HepG2 (cell line): ENCODE measurements around the gene ACBD7. TPM values are rescaled to one million over a fixed set of nuclear protein-coding genes. Genes with fewer than 3 reads are reported as not detected.
A peak's percentile ranks its signal among the peaks of the same experiment; 100 is the strongest.

Source experiments
- ATAC-seq: fragments of 200-7000 bp; cut with Tn5 transposase; 3 replicates; pipeline ENCODE4 v1.9.1; 2020; ENCODE audit warnings: mild to moderate bottlenecking, moderate library complexity
- BruUV-seq: library from RNA; stranded (reverse); fragments of 400-500 nt; replicated peaks from 2 replicates; lab custom pipeline; 2021; lab: Mats Ljungman, UMichigan
- CTCF ChIA-PET: fragments of 300-600 bp; formaldehyde crosslinking; extraction: SDS; loops from one replicate; lab custom pipeline; 2021; ENCODE audit warnings: low total read pairs, inconsistent platforms, low intra/inter-chr PET ratio; lab: Yijun Ruan, JAX
- POLR2A ChIA-PET: fragments of 350-600 bp; sonication (Branson Sonifier 250); formaldehyde crosslinking; loops from one replicate; lab custom pipeline; 2020; ENCODE audit warnings: antibody characterized with exemption, inconsistent platforms; lab: Yijun Ruan, JAX
- DNase-seq: peaks from one replicate; pipeline ENCODE4 v3.0.0-alpha.2; 2015; ENCODE audit warnings: low spot score
- FAIRE-seq: peaks from 3 replicates; lab custom pipeline; 2011; peaks lifted over from hg19 to GRCh38; lab: Jason Lieb, UNC
- H2AFZ ChIP-seq: one replicate; pipeline ENCODE4 v1.6.1; 2011; ENCODE audit warnings: low read length, inconsistent platforms
- H3K27ac ChIP-seq: fragments of 300-600 bp; 3 replicates; pipeline ENCODE4 v1.8.0; 2011; ENCODE audit warnings: mixed run types, mild to moderate bottlenecking, mixed read lengths, low read length, inconsistent platforms; ENCODE audit not compliant: insufficient read depth; ENCODE audit errors: extremely low read length
- H3K27me3 ChIP-seq, 2 experiments: fragments of 200-600 bp in 1 of 2; 2 replicates in 1 of 2; 3 replicates in 1 of 2; pipeline versions ENCODE4 v1.6.0 to v1.8.0; 2011; ENCODE audit warnings: low read length in 2 of 2, mild to moderate bottlenecking in 2 of 2, moderate library complexity in 2 of 2, inconsistent platforms in 1 of 2; ENCODE audit not compliant: insufficient read depth in 2 of 2, control insufficient read depth in 1 of 2
- H3K36me3 ChIP-seq, 2 experiments: fragments of 200-600 bp in 1 of 2; replicated peaks in 1 of 2; 2 replicates in 1 of 2; 3 replicates in 1 of 2; pipeline versions ENCODE4 v1.5.1 to v1.8.0; 2011; ENCODE audit warnings: low read length in 2 of 2, inconsistent platforms in 1 of 2; ENCODE audit not compliant: insufficient read depth in 2 of 2, control insufficient read depth in 1 of 2
- H3K4me1 ChIP-seq: 2 replicates; pipeline ENCODE4 v1.5.1; 2012; ENCODE audit warnings: low read length, inconsistent platforms; ENCODE audit not compliant: insufficient read depth
- H3K4me2 ChIP-seq: 2 replicates; pipeline ENCODE4 v1.6.0; 2011; ENCODE audit warnings: low read depth, low read length, inconsistent platforms
- H3K4me3 ChIP-seq, 3 experiments: fragments of 200-600 bp in 1 of 3; sonication (generic), shearing (Covaris generic) in 1 of 3; replicated peaks in 1 of 3; 2 replicates each; pipeline ENCODE4 v1.5.1; 2011 to 2016; ENCODE audit warnings: low read length in 3 of 3, inconsistent platforms in 2 of 3, low read depth in 2 of 3, mild to moderate bottlenecking in 2 of 3, control low read depth in 1 of 3, mixed read lengths in 1 of 3; ENCODE audit not compliant: insufficient read depth in 1 of 3
- H3K79me2 ChIP-seq: one replicate; pipeline ENCODE4 v1.6.1; 2011; ENCODE audit warnings: low read length, inconsistent platforms; ENCODE audit not compliant: insufficient read depth
- H3K9ac ChIP-seq: 2 replicates; pipeline ENCODE4 v1.6.0; 2011; ENCODE audit warnings: mild to moderate bottlenecking, low read depth, low read length, inconsistent platforms; ENCODE audit not compliant: insufficient read depth
- H3K9me3 ChIP-seq: 2 replicates; pipeline ENCODE4 v1.5.1; 2012; ENCODE audit warnings: mild to moderate bottlenecking, low read length
- H4K20me1 ChIP-seq: 2 replicates; pipeline ENCODE4 v1.6.0; 2011; ENCODE audit warnings: inconsistent platforms, mild to moderate bottlenecking, low read length, moderate library complexity; ENCODE audit not compliant: insufficient read depth
- FOXP1 ChIP-seq, 2 experiments: fragments of 450-650 bp in 1 of 2; IDR thresholded peaks; 2 replicates each; pipeline ENCODE4 v1.6.1; 2017 to 2018; ENCODE audit warnings: antibody characterized with exemption in 1 of 2
- KLF12 ChIP-seq: sonication (generic); formaldehyde crosslinking; IDR thresholded peaks from 2 replicates; pipeline ENCODE4 v1.4.0; 2020; ENCODE audit warnings: missing genetic modification reagents, borderline replicate concordance
- NFYC ChIP-seq: IDR thresholded peaks from 2 replicates; pipeline ENCODE4 v1.6.1; 2016; ENCODE audit warnings: missing genetic modification reagents, missing compliant biosample characterization
- PRPF4 ChIP-seq: fragments of 200-400 bp; formaldehyde crosslinking; IDR thresholded peaks from 2 replicates; pipeline ENCODE4 v1.6.1; 2016; ENCODE audit warnings: low read length, low read depth; ENCODE audit not compliant: poor library complexity, severe bottlenecking
- RBAK ChIP-seq: sonication (generic); formaldehyde crosslinking; IDR thresholded peaks from 2 replicates; pipeline ENCODE4 v1.5.1; 2020; ENCODE audit warnings: mild to moderate bottlenecking, missing genetic modification reagents
- ZNF44 ChIP-seq: sonication (generic); formaldehyde crosslinking; IDR thresholded peaks from 2 replicates; pipeline ENCODE4 v1.5.1; 2020; ENCODE audit warnings: mild to moderate bottlenecking, missing genetic modification reagents
- ZNF496 ChIP-seq: sonication (generic); formaldehyde crosslinking; IDR thresholded peaks from 2 replicates; pipeline ENCODE4 v1.8.1; 2023; ENCODE audit warnings: mild to moderate bottlenecking, moderate library complexity, missing genetic modification reagents; ENCODE audit not compliant: insufficient replicate concordance
- ZNF629 ChIP-seq: sonication (generic); formaldehyde crosslinking; conservative IDR thresholded peaks from 2 replicates; pipeline ENCODE4 v1.5.0; 2020; ENCODE audit warnings: missing genetic modification reagents
- WGBS: methylation state at CpG from one replicate; pipeline ENCODE4 v1.1.6; 2017; ENCODE audit warnings: low lambda C conversion rate; 5-methylcytosine and 5-hydroxymethylcytosine counted together
- in situ Hi-C: cut with HindIII; loops from 2 replicates; pipeline ENCODE4 v1.10.0; 2017; ENCODE audit warnings: low pct_unique_long_range_greater_than_20kb; ENCODE audit not compliant: extremely low pct_ligation_motif_present
- intact Hi-C: fragments of 100-400 bp; cut with micrococcal nuclease; formaldehyde crosslinking; loops from one replicate; pipeline ENCODE4 v1.10.0; 2022; ENCODE audit not compliant: unreplicated experiment
- polyA plus RNA-seq, 8 experiments: library from polyadenylated mRNA; depleted of rRNA in 3 of 8; stranded (reverse) in 7 of 8; unstranded in 1 of 8; fragments of >200 nt; fragmentation: Illumina TruSeq in 4 of 8; extraction: Trizol in 4 of 8; gene quantifications; 2 replicates each; pipeline versions ENCODE4 v1.2.1 to v1.2.3, GENCODE V29; 2011 to 2016; ENCODE audit warnings: low read depth in 4 of 8, missing spikeins in 1 of 8, mixed read lengths in 1 of 8; ENCODE audit not compliant: insufficient read depth in 1 of 8
- total RNA-seq, 5 experiments: library from RNA; depleted of rRNA; stranded (reverse); fragments of >200 nt; fragmentation: Illumina TruSeq; extraction: Trizol; gene quantifications; 2 replicates each; pipeline ENCODE4 v1.2.3, GENCODE V29; 2016; ENCODE audit warnings: low read depth in 1 of 5

ACBD7 gene
- total and polyA plus RNA-seq, 2 of the 13 experiments (the other 11 are each of a cell fraction or from before 2014, with no cell fraction given) = 1.4 to 2.6 TPM

- TF ChIP-seq NFYC (CRISPR knock-in tag) (no peak), ZNF44 (CRISPR knock-in tag) (no peak), KLF12 (no peak), ZNF496 (CRISPR knock-in tag) (no peak), FOXP1 (IDR thresholded peaks at IDR 0.05) (no peak), FOXP1 (CRISPR knock-in tag; IDR thresholded peaks at IDR 0.05) (no peak)
These were observed 42.8 kb upstream of the ACBD7 start (continued) for GRCh38 chr10:15131330-15131729.

- Histone ChIP-seq H2AFZ (no peak overlapping the region), H3K27me3 (no peaks in the 10 kb centered on the region; a peak in 1 of 5 replicates), H3K9me3 (no peaks in the 10 kb centered on the region)
- intact Hi-C loops = no loop called here
- WGBS = 93% methylated on average over 3 of the region's 3 CpGs
- FAIRE-seq = no peak
- TSS peak; percentile 34 for BruUV-seq
- DNase-seq = no peak
- TF ChIP-seq ZNF629 (CRISPR knock-in tag) (peak; percentile 80), RBAK (CRISPR knock-in tag) (no peak)
- TF ChIP-seq, all 625 proteins: peak for 1
- Histone ChIP-seq H3K4me1 (no peaks in the 10 kb centered on the region), H3K9ac (no peak overlapping the region), H3K4me2 (no peak overlapping the region), H3K79me2 (no peaks in the 10 kb centered on the region), H4K20me1 (no peaks in the 10 kb centered on the region), H3K4me3 (no peak overlapping the region), H3K27ac (no peak overlapping the region), H3K36me3 (peaks cover 8 to 51% of the 10 kb centered on the region in 2 experiments)
- POLR2A ChIA-PET = no interaction called here
- ATAC-seq = no peak
- in situ Hi-C loops = no loop called here
- CTCF ChIA-PET = no interaction called here
These were observed 36.3 kb upstream of the ACBD7 start for GRCh38 chr10:15124908-15125307.

GRCh38 chr10:15124190-15124589 is 35.6 kb upstream of the ACBD7 start:
- FAIRE-seq (no peak), DNase-seq (no peak), ATAC-seq (no peak)
- no peak overlapping the region for H3K4me3 ChIP-seq
- intact Hi-C loops = no loop called here
- no peaks in the 10 kb centered on the region for H4K20me1 ChIP-seq
- BruUV-seq = no TSS peak
- H3K9me3 ChIP-seq = no peaks in the 10 kb centered on the region
- H2AFZ ChIP-seq = no peak overlapping the region
- in situ Hi-C loops = no loop called here
- H3K4me1 ChIP-seq = no peaks in the 10 kb centered on the region
- H3K36me3 ChIP-seq = peaks cover 10 to 49% of the 10 kb centered on the region in 2 experiments
- H3K27me3 ChIP-seq = no peaks in the 10 kb centered on the region; a peak in 1 of 5 replicates
- no peak for TF ChIP-seq PRPF4
- no peak overlapping the region for H3K27ac ChIP-seq
- no peaks in the 10 kb centered on the region for H3K79me2 ChIP-seq
- 98% methylated on average over 9 of the region's 9 CpGs for WGBS
- H3K4me2 ChIP-seq = no peak overlapping the region
- ChIA-PET CTCF (no interaction called here), POLR2A (no interaction called here)
- no peak overlapping the region for H3K9ac ChIP-seq
